ENCODE results near the gene COX8A.
A peak's percentile ranks its signal among the peaks of the same experiment; 100 is the strongest.

COX8A gene

DNA sequence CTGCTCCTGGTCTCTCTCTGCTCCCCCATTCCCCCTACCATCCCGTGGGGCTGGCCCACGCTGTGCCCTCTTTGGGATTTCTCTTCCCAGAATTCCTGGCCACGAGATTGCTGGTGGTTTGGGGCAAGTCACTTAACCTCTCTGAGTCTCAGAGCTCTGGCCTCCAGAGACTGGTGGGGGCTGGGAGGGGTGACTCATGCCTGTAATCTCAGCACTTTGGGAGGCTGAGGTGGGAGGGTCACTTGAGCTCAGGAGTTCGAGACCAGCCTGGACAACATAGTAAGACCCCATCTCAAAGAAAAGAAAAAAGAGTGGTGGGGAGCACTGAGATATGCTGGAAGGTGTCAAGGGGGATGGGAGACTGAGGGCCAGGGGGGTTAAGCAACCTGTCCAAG is 30.2 kb downstream of the COX8A start:
- DNase-seq = no peak

GRCh38 chr11:64005691-64006090 is 31.3 kb downstream of the COX8A start:
- no peak for DNase-seq

DNA sequence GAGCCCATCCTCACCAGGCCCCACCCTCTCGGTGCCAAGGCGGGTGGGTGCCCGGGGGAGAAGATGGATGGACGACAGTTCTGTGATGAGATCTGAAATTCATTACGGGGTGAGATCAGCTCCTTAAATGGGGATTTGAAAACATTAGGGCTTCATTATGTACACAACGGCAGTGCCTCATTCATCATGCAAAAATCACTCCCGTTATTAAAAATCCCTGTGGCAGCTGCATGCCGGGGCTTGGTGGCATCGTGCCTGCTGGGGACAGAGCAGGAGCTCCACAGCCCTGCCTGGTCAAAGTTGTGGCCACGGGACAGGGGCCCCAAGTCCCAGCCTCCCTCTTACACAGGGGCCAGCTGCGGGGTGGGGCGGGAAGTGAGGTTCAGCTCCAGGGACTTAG is 32.0 kb downstream of the COX8A start:
- peak; percentile 60 for DNase-seq

- DNase-seq = peak; percentile 68
Measured at GRCh38 chr11:64007160-64007628, 32.8 kb downstream of the COX8A start.

GRCh38 chr11:64007629-64008282 is 33.3 kb downstream of the COX8A start:
- peak; percentile 73 for DNase-seq

DNA sequence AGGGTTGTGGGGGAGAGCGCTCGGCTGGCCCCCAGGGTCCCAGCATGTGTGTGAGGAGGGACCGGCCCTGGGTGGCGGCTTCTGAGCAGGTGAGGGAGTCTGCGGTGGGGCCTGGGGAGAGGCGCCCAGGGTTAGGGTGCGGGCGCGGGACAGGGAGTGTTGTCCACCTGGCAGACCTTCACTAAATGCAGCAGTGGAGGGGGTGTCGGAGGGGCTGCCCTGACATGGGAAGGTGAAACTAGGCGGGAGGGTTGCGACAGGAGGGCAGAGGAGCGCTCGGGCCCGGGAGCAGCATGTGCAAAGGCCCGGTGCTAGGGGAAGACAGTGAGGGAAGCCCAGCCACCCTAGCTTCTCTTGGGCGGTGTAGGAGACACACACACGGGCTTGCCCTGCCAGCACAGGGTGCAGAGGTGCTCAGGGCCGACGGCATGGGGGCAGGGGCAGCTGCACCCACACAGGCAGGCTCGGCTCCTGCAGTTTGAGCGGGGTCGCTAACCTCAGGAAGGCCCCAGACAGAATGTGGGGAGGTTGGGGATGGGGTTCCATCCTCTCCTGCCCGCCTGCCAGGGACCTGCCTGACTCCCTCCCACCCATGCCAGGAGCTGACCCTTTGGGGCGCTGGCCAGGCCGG is 34.0 kb downstream of the COX8A start:
- no peak for DNase-seq

DNA sequence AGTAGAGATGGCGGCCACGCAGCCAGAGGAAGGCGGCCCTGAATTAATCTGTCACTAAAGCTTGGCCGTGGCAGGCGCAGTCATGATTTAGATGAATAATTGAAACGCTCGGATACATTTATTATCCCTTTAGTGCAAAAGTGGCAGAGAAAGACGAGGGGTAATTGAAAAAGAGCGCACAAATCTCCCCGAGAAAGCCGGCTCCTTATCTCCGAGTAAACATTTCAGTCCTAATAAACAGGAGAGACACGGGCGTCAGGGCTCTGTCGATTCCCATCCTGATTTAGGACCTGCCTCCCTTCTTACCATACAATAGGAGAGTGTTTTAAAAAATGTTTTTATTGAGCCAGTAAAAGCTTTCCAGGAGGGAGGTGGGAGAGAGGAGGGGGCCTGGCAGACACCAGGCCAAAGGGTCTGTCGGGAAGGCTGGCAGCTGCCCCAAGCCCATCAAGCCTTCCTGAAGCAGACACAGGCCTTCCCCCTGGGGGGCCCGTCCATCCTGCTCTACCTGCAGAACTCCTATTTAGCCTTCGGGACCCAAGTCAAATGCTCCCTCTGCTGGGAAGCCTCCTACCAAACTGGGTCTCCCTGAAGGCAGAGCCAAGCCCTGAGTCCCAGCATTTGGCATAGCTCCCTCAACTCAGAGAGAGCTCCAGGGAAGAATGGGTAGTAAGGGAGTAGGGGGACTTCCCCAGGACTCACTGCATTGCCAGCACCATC is 34.7 kb downstream of the COX8A start:
- DNase-seq = no peak

GRCh38 chr11:64009710-64010109 is 35.3 kb downstream of the COX8A start:
- no peak for DNase-seq

GRCh38 chr11:64010783-64011182 is 36.4 kb downstream of the COX8A start:
- no peak for DNase-seq

- DNase-seq = no peak
Measured at GRCh38 chr11:64011371-64011770, 37.0 kb downstream of the COX8A start.

- DNase-seq = peak; percentile 61
Measured at GRCh38 chr11:64013141-64013896, 38.9 kb downstream of the COX8A start.

DNA sequence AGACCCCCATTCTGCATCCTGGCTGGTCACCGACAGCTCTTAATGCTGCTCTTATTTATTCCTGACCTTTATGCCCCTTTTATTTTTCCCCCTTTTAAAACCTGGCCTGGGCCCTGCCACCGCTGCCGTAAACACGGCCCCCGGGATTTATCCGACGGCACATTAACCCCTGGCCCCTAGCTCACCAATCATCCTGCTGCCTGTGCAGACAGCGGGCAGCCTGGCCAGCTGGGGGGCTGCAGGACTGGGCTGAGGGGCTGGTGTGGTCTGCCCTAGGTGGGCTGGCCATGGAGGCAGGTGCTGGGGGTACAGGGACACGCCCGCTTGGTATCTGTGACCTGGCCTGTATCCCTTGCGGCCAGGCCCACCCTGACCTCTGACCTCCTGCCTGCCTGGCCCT is 39.9 kb downstream of the COX8A start:
- DNase-seq = no peak

DNA sequence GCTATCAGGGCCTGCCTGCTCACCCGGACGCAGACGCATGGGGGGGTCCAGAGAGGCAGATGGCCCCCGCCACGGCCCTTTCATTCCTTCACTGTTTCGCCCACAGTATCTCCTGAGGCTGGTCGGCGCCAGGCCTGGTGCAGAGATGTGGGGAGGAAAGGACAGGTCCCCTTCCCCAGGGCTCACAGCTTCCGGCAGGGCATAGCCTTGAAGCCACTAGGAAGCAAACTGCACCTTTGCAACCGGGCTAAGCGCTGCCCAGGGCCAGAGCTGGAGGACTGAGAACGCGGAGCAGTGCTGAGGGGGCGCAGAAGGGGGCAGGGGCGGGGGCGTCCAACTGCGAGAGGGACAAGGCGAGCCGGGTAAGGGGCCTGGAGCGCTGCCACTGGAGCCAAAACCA is 41.1 kb downstream of the COX8A start:
- DNase-seq = no peak

- DNase-seq = peak; percentile 94
Measured at GRCh38 chr11:64015935-64016845, 41.8 kb downstream of the COX8A start.

- no peak for DNase-seq
Measured at GRCh38 chr11:64017945-64018224, 43.5 kb downstream of the COX8A start.

- peak; percentile 60 for DNase-seq
Measured at GRCh38 chr11:64018310-64018709, 43.9 kb downstream of the COX8A start.

DNA sequence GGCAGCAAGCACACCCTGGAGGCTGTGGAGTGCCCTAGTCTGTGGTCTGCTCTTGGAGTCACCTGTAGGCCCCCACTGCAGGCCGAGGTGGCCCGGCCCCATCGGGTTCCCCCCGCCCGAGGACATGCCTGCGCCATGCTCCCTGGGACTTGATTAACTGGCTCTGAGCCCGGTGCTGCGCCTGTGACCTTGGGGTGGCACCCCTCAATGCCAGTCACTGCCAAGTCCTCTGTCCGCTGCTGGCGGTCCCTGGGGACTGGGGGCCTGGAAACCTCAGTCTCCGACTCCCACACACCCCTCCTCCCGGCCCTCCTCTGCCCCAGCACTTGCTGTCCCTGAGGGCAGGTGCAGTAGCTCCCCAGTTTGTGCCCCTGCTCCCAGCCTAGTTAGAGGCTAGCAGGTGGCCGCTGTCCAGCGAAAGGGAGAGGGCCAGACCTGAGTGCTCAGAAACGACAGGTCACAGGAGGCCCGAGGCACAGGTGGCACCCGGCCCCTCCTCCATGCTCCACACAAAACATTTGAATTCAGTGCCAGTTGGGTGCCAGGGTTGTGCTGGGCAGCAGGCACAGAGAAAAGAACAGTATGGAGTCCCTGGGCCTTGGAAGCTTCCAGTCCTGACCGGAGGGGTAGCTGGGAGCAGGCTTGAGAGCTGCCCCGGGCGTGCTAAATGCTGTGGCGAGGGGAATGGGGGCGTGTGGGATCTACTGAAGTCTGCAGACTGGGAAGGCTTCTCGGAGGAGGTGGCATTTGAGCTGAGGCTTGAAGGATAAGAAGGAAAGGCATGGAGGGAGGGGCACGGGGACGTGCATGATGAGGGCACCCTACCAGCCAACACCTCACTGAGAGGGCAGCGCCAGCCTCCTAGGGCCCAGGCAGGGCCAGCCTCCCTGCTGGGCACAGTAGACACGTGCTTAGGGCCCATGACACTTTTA is 45.0 kb downstream of the COX8A start:
- DNase-seq = no peak

DNA sequence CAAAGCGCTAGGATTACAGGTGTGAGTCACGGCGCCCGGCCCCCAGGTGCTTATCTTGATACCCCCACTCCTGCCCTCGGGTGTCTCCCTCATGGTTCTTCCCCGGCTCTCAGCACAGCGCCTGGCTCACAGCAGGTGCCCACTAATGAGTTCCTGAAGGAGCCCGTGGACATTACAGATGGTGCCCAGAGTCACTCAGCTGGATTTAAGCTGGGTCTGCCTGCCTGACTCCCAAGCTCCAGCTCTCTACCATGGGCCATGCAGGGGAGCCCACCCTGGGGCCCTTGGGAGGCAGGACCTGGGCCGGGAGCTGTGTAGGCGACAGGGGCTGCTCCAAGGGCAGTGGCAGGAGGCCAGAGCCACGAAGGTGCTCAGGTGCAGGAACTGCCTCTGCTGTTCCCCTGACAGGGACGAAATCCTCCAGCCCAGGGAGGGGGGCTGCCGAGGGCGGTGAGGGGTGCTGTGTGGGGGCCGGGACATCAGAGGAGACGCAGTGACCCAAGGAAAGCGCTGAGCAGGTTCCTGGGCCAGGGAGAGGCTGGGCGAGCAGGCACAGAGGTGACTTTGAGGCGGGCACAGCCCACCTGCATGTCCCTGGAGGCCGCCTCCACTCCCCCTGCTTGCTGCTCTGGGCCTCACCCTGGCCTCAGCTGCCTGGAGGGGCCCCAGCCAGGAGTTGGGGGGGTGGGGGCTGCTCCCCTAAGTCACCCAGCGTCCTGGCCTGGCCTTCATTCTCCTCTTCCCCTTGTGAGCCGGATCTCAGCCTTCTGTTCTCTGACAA is 46.7 kb downstream of the COX8A start:
- DNase-seq = peak; percentile 92

- peak; percentile 80 for DNase-seq
Measured at GRCh38 chr11:64021757-64022093, 47.3 kb downstream of the COX8A start.

DNA sequence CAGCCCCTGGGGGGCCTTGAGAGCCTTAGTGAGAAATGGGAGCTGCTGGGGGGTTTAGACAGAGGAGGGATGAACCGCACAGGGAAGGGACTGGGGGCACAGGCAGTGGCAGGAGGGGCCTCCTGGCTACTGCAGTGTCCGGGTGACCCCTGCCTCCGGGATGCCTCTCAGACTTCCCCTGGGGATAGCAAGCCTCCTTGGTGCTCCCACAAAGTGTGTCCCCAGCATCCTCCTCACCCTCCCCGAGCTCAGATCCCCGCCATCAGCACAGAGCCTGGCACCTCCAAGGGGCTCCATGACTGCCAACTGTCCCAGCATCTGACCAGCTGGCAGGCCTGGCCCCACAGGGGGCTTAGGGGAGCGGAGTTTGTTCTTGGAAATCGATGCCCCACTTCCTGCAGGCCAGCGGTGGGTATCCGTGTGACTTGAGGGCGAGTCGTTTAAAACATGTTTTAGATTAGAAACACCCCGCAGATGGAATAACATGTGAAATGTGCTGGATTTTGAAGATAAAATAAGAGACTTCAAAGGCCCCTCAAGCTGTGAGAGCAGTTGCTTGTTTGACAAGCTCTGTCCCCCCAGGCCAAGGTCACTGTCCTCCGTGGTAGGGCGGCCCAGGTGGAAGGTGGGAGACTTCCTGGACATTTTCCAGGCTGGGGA is 47.8 kb downstream of the COX8A start:
- peak; percentile 40 for DNase-seq
